H7 (cell line): ENCODE data around the gene ETF1. TPM values are rescaled to one million over a fixed set of nuclear protein-coding genes. Genes with fewer than 3 reads are reported as not detected.

Experiments used
- DNase-seq: peaks from one replicate; pipeline ENCODE4 v3.0.0; 2012
- H3K27me3 ChIP-seq: 2 replicates; pipeline ENCODE4 v1.6.0; 2011; ENCODE audit warnings: mild to moderate bottlenecking, low read length; ENCODE audit not compliant: control insufficient read depth, insufficient read depth
- H3K36me3 ChIP-seq: replicated peaks from 2 replicates; pipeline ENCODE4 v1.5.1; 2011; ENCODE audit warnings: low read length; ENCODE audit not compliant: control insufficient read depth, insufficient read depth
- H3K4me3 ChIP-seq: 2 replicates; pipeline ENCODE4 v1.5.1; 2011; ENCODE audit warnings: low read depth, mild to moderate bottlenecking, control low read depth, low read length, moderate library complexity; ENCODE audit not compliant: insufficient read depth
- total RNA-seq: library from RNA; depleted of rRNA; stranded (reverse); fragments of >200 nt; shearing (Covaris generic); gene quantifications from 2 replicates; pipeline ENCODE4 v1.2.3, GENCODE V29; 2014; rRNA removed

ETF1 gene
- total RNA-seq, 1 experiment from 2014 or later: 113 TPM

DNA sequence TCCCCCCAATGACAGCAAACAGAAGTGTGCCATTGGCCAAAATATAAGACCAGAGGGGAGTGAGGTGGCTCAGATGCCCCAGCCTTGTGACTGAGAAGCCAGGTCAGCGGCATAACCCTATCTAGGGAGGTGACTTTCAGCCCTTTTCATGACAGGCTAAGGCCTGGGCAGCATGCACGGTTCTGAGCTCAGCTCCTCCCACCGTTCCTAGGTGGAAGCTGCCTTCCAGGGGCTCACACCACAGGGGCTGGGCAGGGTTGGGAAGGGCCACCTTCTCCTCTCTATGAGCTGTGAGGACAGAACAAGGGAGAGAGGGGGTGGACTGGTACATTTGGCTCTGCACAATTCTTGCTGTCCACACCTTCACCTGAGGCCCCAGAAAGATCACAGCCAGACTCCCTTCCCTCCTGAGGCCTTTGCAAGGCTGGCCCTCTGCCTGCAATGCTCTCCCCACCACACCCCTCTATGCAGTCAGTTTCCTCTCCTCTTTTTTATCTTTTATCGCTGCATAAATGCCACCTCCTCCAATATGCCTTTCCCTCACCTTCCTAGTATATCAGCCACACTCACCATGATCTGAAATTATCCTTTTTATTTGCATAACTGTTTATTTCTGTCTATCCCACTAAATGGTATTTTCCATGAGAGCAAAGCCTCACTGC, 82.9 kb downstream of the ETF1 start:
- H3K36me3 ChIP-seq: no peaks in the 10 kb centered on the region

DNA sequence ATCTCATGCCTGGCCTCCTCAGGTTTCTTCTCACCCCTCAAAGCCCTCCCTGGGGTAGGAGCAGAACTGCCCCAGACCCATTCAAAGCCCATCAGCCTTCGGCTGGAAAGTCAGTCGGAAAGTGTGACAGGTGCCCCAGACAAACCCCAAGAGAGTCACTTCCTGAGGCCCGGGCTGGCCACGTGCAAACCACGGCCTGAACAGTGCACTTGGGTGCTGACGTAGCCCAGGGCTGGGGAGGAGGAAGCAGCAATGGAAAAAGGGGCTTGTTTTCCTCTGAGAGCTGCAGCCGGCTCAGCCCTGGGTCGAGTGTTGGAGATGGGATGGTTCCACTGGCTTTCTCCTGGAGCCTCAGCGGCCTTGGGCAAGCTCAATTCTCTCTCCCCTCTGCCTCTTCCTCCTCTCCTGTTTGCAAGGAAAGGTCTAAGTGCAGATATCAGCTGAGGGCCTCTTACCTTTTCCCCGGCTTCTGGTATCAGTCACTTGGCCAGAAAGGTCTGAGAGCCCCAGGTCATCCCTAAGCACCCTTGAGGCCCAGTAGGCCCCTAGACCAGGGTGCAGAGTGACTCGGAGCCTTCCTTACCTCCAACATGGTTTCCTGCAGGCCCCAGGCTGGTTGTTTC, 83.6 kb downstream of the ETF1 start:
- Histone ChIP-seq H3K27me3 (no peaks in the 10 kb centered on the region), H3K36me3 (no peaks in the 10 kb centered on the region), H3K4me3 (no peak overlapping the region)
- no peak for DNase-seq

More for the DNA sequence above, 82.9 kb downstream of the ETF1 start:
- DNase-seq: no peak
- no peak overlapping the region for H3K4me3 ChIP-seq
- H3K27me3 ChIP-seq: no peaks in the 10 kb centered on the region

DNA sequence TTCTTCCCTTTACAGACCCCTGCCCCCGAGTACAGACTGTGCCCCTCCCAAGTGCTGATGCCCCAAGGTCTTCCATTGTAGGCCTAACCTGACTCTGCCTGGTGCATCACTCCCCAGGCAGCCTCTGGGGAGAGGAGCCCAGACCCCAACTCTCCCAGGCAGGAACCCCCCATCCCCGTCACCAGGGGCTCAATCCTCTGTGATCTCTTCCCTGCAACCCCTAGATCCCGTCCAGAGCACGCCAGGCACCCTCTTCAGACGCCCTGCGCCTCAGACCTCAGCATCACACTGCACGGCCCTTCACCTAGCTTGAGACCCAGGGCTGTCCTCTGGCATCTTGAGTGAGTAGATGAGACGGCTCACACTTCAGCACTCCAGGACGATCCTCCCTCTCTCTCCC, 84.2 kb downstream of the ETF1 start:
- Histone ChIP-seq H3K27me3 (no peaks in the 10 kb centered on the region), H3K36me3 (no peaks in the 10 kb centered on the region), H3K4me3 (no peak overlapping the region)
- peak; percentile 42 for DNase-seq

DNA sequence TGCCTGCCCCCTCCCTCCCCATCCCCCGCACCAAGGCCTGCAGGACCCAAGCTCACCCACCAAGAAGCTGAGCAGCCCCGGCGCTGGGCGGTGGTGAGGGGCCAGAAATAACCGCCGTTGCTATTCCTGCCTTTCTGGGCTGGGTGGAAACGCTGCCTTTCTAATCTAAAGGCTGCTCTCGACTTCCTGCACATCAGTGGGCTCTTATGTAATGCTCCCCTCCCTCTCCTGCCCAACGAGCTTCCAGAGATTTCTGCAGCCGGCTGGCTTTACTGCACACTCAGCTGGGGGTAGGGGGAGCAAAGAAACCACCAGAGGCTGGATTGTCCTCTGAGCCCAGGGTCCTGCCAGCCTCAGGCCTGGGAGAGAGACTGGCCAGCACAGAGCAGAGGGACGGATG, 84.7 kb downstream of the ETF1 start:
- H3K27me3 ChIP-seq: no peaks in the 10 kb centered on the region
- DNase-seq: no peak
- no peaks in the 10 kb centered on the region for H3K36me3 ChIP-seq

DNA sequence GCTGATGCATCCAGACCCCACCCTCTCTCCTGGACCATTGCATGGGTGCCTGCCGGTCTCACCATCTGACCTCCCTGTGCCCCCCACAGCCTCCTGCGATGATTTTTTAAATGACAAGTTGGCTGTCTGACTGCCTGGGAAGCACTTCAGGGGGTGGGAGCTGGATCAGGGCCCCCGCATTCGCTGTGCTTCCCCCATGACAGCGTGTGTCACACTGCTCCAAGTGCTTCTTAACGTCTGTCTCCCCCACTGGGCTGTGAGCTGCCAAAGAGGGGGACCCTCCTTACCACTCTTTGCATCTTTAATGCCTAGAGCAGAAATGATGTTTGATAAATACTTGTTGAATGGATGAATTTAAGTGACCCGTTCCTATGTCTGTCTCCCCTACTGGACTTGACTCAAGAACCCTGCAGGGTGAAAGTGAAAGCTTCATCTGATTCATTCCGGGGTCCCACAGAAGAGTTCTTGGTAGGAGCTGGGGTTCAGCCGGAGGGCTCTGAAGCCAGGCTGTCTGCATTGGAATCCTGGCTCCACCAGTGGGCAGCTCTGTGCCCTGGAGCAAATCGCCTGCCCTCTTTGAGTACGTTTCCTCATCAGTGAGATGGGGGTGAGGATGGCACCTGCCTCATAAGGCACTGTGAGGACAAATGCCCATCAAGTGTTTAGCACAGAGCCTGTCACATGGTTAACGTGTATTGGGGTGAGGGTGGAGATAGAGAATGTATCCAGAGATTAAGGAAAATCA, 85.3 kb downstream of the ETF1 start:
- peak; percentile 53 for DNase-seq
- Histone ChIP-seq H3K36me3 (no peaks in the 10 kb centered on the region), H3K27me3 (no peaks in the 10 kb centered on the region), H3K4me3 (no peak overlapping the region)

More for the DNA sequence above, 84.7 kb downstream of the ETF1 start:
- no peak overlapping the region for H3K4me3 ChIP-seq

Other genes with a start within 250 kb of the ETF1 start
- gene CDC25C, start 211.4 kb downstream of the ETF1 start, total RNA-seq: 36.0 and 38.7 TPM in 2 replicates
- 70.4 and 74.5 TPM in 2 replicates for gene FAM53C, start 205.0 kb downstream of the ETF1 start, total RNA-seq
- gene KDM3B, start 190.6 kb downstream of the ETF1 start, total RNA-seq: 55.6 and 74.8 TPM in 2 replicates
- gene REEP2, start 104.2 kb downstream of the ETF1 start, total RNA-seq: 18.3 and 20.3 TPM in 2 replicates
- gene EGR1, start 77.8 kb downstream of the ETF1 start, total RNA-seq: 0.10 and 7.5 TPM in 2 replicates
- 625 and 671 TPM in 2 replicates for gene HSPA9, start 32.2 kb upstream of the ETF1 start, total RNA-seq
- gene CTNNA1, start 210.2 kb upstream of the ETF1 start, total RNA-seq: 352 and 397 TPM in 2 replicates